Camera-type eye (tissue), 1 donor: ENCODE measurements around the gene STRIT1. TPM values are rescaled to one million over a fixed set of nuclear protein-coding genes. Genes with fewer than 3 reads are reported as not detected.

Experiments
- total RNA-seq: library from RNA; depleted of rRNA; stranded (reverse); fragments of >200 nt; gene quantifications from one replicate; pipeline ENCODE4 v1.2.3, GENCODE V29; 2014

The STRIT1 gene
- total RNA-seq: not detected

GRCh38 chr3:155293516-155293915 lies at the start of gene STRIT1:
Gene STRIT1, minus strand, starts transcription at chr3:155293683.

Other genes with a start within 250 kb of the STRIT1 start
- gene MME, start 213.4 kb downstream of the STRIT1 start, total RNA-seq: 19.2 TPM